H4 (cell line): ENCODE data around the gene MRPS12. TPM values are rescaled to one million over a fixed set of nuclear protein-coding genes. Genes with fewer than 3 reads are reported as not detected.
"Not testable (repeated sequence)": the region's sequence is repeated elsewhere in the genome, so short reads cannot be mapped to it uniquely, and the experiment has no call there.

Experiments used
- DNase-seq: peaks from one replicate; pipeline ENCODE4 v3.0.0-alpha.2; 2015; ENCODE audit warnings: low spot score
- total RNA-seq: library from RNA; depleted of rRNA; stranded (reverse); fragments of >200 nt; shearing (Covaris generic); gene quantifications from 2 replicates; pipeline ENCODE4 v1.2.3, GENCODE V29; 2014

The MRPS12 gene
- total RNA-seq, 1 experiment from 2014 or later = 117 TPM

GRCh38 chr19:38939957-38940356 is 9.2 kb downstream of the MRPS12 start:
- DNase-seq = no peak

- not testable (repeated sequence) for DNase-seq
Observed at GRCh38 chr19:38941466-38941865, 10.7 kb downstream of the MRPS12 start.

- DNase-seq = no peak
Observed at GRCh38 chr19:38941979-38942378, 11.2 kb downstream of the MRPS12 start.

GRCh38 chr19:38942471-38943181 is 11.9 kb downstream of the MRPS12 start:
- DNase-seq = no peak

- no peak for DNase-seq
Observed at GRCh38 chr19:38944981-38945506, 14.3 kb downstream of the MRPS12 start.

GRCh38 chr19:38945562-38946228 is 15.0 kb downstream of the MRPS12 start:
- DNase-seq = no peak

GRCh38 chr19:38946229-38947010 is 15.7 kb downstream of the MRPS12 start:
- no peak for DNase-seq

- DNase-seq = no peak
Observed at GRCh38 chr19:38949580-38950367, 19.0 kb downstream of the MRPS12 start.

- DNase-seq = no peak
Observed at GRCh38 chr19:38951187-38951586, 20.4 kb downstream of the MRPS12 start.

- no peak for DNase-seq
Observed at GRCh38 chr19:38952395-38953165, 21.8 kb downstream of the MRPS12 start.

GRCh38 chr19:38953677-38954076 is 22.9 kb downstream of the MRPS12 start:
- DNase-seq = no peak

- no peak for DNase-seq
Observed at GRCh38 chr19:38956264-38956663, 25.5 kb downstream of the MRPS12 start.

- no peak for DNase-seq
Observed at GRCh38 chr19:38958301-38958700, 27.6 kb downstream of the MRPS12 start.

GRCh38 chr19:38959618-38960017 is 28.9 kb downstream of the MRPS12 start:
- no peak for DNase-seq

GRCh38 chr19:38964738-38965137 is 34.0 kb downstream of the MRPS12 start:
- DNase-seq = no peak

- not testable (repeated sequence) for DNase-seq
Observed at GRCh38 chr19:38966149-38966548, 35.4 kb downstream of the MRPS12 start.

GRCh38 chr19:38970664-38971532 is 40.2 kb downstream of the MRPS12 start:
- DNase-seq = peak; percentile 68

- DNase-seq = no peak
Observed at GRCh38 chr19:38971672-38972071, 40.9 kb downstream of the MRPS12 start.

GRCh38 chr19:38974624-38975213 is 44.0 kb downstream of the MRPS12 start:
- no peak for DNase-seq
